D721Med (cell line): ENCODE data around the gene RAET1E.

ENCODE experiments used
- DNase-seq: peaks from one replicate; pipeline ENCODE4 v3.0.0; 2011; ENCODE audit warnings: low spot score; ENCODE audit not compliant: insufficient read length
- FAIRE-seq: peaks from 2 replicates; lab custom pipeline; 2011; peaks lifted over from hg19 to GRCh38; lab: Jason Lieb, UNC
- CTCF ChIP-seq: IDR thresholded peaks from 2 replicates; pipeline ENCODE4 v1.5.1; 2012; ENCODE audit warnings: mild to moderate bottlenecking, control low read depth; ENCODE audit not compliant: insufficient read depth; ENCODE audit errors: missing control alignments

RAET1E gene

GRCh38 chr6:149890629-149891045, 7.3 kb downstream of the RAET1E start:
- DNase-seq (no peak), FAIRE-seq (no peak)
- no peak for TF ChIP-seq CTCF

GRCh38 chr6:149889326-149889725, 8.6 kb downstream of the RAET1E start:
- FAIRE-seq = no peak
- no peak for DNase-seq
- TF ChIP-seq CTCF = no peak

GRCh38 chr6:149888659-149889058, 9.3 kb downstream of the RAET1E start:
- FAIRE-seq (no peak), DNase-seq (no peak)
- TF ChIP-seq CTCF = no peak

- no peak for TF ChIP-seq CTCF
- no peak for DNase-seq
- FAIRE-seq = no peak
Observed at GRCh38 chr6:149888093-149888492, 9.8 kb downstream of the RAET1E start.

GRCh38 chr6:149887343-149887742, 10.6 kb downstream of the RAET1E start:
- no peak for DNase-seq
- no peak for TF ChIP-seq CTCF
- no peak for FAIRE-seq

GRCh38 chr6:149885888-149886287, 12.0 kb downstream of the RAET1E start:
- no peak for TF ChIP-seq CTCF
- FAIRE-seq (no peak), DNase-seq (no peak)

- DNase-seq (no peak), FAIRE-seq (no peak)
- TF ChIP-seq CTCF = no peak
Observed at GRCh38 chr6:149884617-149885016, 13.3 kb downstream of the RAET1E start.
